ENCODE data around the gene UQCRQ. TPM values are rescaled to one million over a fixed set of nuclear protein-coding genes. Genes with fewer than 3 reads are reported as not detected.
A peak's percentile ranks its signal among the peaks of the same experiment; 100 is the strongest.

Gene UQCRQ
- total and polyA plus RNA-seq, 9 of the 15 experiments (the other 6 are each of a cell fraction or from before 2014, with no cell fraction given): 235 to 2,421 (median 883) TPM

DNA sequence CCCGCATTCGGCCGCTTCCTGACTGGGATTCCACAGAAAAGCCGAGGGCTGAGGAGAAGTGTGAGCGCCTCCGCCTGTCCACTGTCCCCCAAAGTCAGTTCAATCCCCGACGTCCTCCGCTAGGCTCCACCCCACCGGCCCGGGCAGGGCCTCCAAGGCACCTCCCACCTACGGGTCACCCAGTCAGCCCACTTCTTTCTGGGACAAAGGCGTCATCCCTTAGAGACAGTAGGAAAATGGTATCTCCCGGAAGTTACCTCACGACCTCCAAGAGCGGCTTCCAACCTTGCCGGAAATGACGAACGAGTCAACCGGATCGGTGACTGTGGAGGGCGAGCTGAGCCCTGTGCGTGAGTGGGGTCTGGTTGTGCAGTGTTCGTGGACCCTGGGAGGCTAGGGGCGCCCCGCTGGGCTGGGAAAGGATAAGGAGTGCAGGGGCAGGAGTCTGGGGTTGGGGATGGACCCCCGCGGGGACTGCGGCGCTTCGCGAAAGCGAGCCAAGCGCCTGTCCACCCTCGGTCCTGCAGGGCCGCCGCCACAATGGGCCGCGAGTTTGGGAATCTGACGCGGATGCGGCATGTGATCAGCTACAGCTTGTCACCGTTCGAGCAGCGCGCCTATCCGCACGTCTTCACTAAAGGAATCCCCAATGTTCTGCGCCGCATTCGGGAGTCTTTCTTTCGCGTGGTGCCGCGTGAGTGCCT lies at the start of gene UQCRQ, which contains the start of gene GDF9 (continued):
- TF ChIP-seq, protein P1, sequence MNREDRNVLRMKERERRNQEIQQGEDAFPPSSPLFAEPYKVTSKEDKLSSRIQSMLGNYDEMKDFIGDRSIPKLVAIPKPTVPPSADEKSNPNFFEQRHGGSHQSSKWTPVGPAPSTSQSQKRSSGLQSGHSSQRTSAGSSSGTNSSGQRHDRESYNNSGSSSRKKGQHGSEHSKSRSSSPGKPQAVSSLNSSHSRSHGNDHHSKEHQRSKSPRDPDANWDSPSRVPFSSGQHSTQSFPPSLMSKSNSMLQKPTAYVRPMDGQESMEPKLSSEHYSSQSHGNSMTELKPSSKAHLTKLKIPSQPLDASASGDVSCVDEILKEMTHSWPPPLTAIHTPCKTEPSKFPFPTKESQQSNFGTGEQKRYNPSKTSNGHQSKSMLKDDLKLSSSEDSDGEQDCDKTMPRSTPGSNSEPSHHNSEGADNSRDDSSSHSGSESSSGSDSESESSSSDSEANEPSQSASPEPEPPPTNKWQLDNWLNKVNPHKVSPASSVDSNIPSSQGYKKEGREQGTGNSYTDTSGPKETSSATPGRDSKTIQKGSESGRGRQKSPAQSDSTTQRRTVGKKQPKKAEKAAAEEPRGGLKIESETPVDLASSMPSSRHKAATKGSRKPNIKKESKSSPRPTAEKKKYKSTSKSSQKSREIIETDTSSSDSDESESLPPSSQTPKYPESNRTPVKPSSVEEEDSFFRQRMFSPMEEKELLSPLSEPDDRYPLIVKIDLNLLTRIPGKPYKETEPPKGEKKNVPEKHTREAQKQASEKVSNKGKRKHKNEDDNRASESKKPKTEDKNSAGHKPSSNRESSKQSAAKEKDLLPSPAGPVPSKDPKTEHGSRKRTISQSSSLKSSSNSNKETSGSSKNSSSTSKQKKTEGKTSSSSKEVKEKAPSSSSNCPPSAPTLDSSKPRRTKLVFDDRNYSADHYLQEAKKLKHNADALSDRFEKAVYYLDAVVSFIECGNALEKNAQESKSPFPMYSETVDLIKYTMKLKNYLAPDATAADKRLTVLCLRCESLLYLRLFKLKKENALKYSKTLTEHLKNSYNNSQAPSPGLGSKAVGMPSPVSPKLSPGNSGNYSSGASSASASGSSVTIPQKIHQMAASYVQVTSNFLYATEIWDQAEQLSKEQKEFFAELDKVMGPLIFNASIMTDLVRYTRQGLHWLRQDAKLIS (CRISPR knock-in tag; IDR thresholded peaks at IDR 0.05): peak; percentile 96; the same call in 1 of the 2 replicates
- TF ChIP-seq ZFP36 (IDR thresholded peaks at IDR 0.05; ENCODE audit: low read depth, low read length, partially characterized antibody) (no peak), HSF4 (CRISPR knock-in tag; IDR thresholded peaks at IDR 0.05; ENCODE audit: borderline replicate concordance) (no peak), KHSRP (IDR thresholded peaks at IDR 0.05) (no peak; the same call in 1 of the 2 replicates), FUS (optimal IDR thresholded peaks at IDR 0.05; ENCODE audit: low read depth, low read length) (no peak), NCOA6 (IDR thresholded peaks at IDR 0.05) (no peak), ID3 (CRISPR knock-in tag; IDR thresholded peaks at IDR 0.05) (no peak), ID3 (tag; IDR thresholded peaks at IDR 0.05) (no peak), CLOCK (CRISPR knock-in tag; IDR thresholded peaks at IDR 0.05; ENCODE audit: borderline replicate concordance) (no peak), ZNF143 (CRISPR knock-in tag; IDR thresholded peaks at IDR 0.05) (no peak), TBL1XR1 (IDR thresholded peaks at IDR 0.05; ENCODE audit: low read length in 2 of 2) (peak in 1 of 2 experiments; percentile 75; a peak in 2 of 4 replicates), POU5F1 (IDR thresholded peaks at IDR 0.05; ENCODE audit: borderline replicate concordance, low read depth, low read length, partially characterized antibody) (no peak), MBD2 (IDR thresholded peaks at IDR 0.05; ENCODE audit: borderline replicate concordance, low read depth) (peak; percentile 96), E2F1 (CRISPR knock-in tag; IDR thresholded peaks at IDR 0.05) (no peak), ZBTB2 (IDR thresholded peaks at IDR 0.05) (no peak)
- TF ChIP-seq, protein P2, sequence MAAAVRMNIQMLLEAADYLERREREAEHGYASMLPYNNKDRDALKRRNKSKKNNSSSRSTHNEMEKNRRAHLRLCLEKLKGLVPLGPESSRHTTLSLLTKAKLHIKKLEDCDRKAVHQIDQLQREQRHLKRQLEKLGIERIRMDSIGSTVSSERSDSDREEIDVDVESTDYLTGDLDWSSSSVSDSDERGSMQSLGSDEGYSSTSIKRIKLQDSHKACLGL (CRISPR knock-in tag; IDR thresholded peaks at IDR 0.05; ENCODE audit: borderline replicate concordance, poor library complexity, severe bottlenecking): no peak
